Muscle of back (tissue), 11 donors: ENCODE measurements around the gene CBR1. TPM values are rescaled to one million over a fixed set of nuclear protein-coding genes. Genes with fewer than 3 reads are reported as not detected.
"Not testable (repeated sequence)": the region's sequence is repeated elsewhere in the genome, so short reads cannot be mapped to it uniquely, and the experiment has no call there.

Experiments
- DNase-seq, 3 donors: peaks; one replicate each; pipeline versions ENCODE4 v3.0.0 to v3.0.0-alpha.2; 2013
- polyA plus RNA-seq, 10 donors: library from polyadenylated mRNA; unstranded; fragments of 120-200 nt; gene quantifications; one replicate each; pipeline ENCODE4 v1.2.1, GENCODE V29; 2013; ENCODE audit not compliant: insufficient read length in 10 of 10

The CBR1 gene
- polyA plus RNA-seq, 10 donors, result 9.8 to 24.3 (median 21.4) TPM

GRCh38 chr21:36077758-36078157 lies 7.9 kb downstream of the CBR1 start:
- no peak for DNase-seq

GRCh38 chr21:36079010-36079649 lies 9.3 kb downstream of the CBR1 start:
- no peak for DNase-seq

- no peak for DNase-seq
Measured at GRCh38 chr21:36079671-36080070, 9.8 kb downstream of the CBR1 start.

GRCh38 chr21:36080386-36080785 lies 10.6 kb downstream of the CBR1 start:
- no peak for DNase-seq

- DNase-seq, result no peak
Measured at GRCh38 chr21:36082237-36082664, 12.4 kb downstream of the CBR1 start.

- peak; percentile 15 to 27 (median 19) for DNase-seq
Measured at GRCh38 chr21:36087362-36088138, 17.7 kb downstream of the CBR1 start.

- no peak for DNase-seq
Measured at GRCh38 chr21:36089946-36090345, 20.1 kb downstream of the CBR1 start.

- no peak for DNase-seq
Measured at GRCh38 chr21:36092681-36093080, 22.9 kb downstream of the CBR1 start.

- no peak for DNase-seq
Measured at GRCh38 chr21:36093512-36093911, 23.7 kb downstream of the CBR1 start.

GRCh38 chr21:36096398-36097290 lies 26.8 kb downstream of the CBR1 start:
- DNase-seq, result no peak

- DNase-seq, result no peak
Measured at GRCh38 chr21:36097427-36098181, 27.8 kb downstream of the CBR1 start.

GRCh38 chr21:36098182-36098532 lies 28.3 kb downstream of the CBR1 start:
- DNase-seq, result no peak

GRCh38 chr21:36099000-36099399 lies 29.2 kb downstream of the CBR1 start:
- no peak for DNase-seq

GRCh38 chr21:36099695-36100211 lies 29.9 kb downstream of the CBR1 start:
- not testable (repeated sequence) for DNase-seq

GRCh38 chr21:36100971-36101641 lies 31.3 kb downstream of the CBR1 start:
- no peak for DNase-seq

- no peak for DNase-seq
Measured at GRCh38 chr21:36103434-36103833, 33.6 kb downstream of the CBR1 start.

GRCh38 chr21:36104317-36105300 lies 34.8 kb downstream of the CBR1 start:
- DNase-seq, result peak; percentile 23 to 44 (median 27)

- no peak for DNase-seq
Measured at GRCh38 chr21:36105327-36105842, 35.6 kb downstream of the CBR1 start.

- DNase-seq, result no peak
Measured at GRCh38 chr21:36109868-36110267, 40.0 kb downstream of the CBR1 start.
